Neural progenitor cell (in vitro differentiated cells): ENCODE results near the gene NDUFAF2. TPM values are rescaled to one million over a fixed set of nuclear protein-coding genes. Genes with fewer than 3 reads are reported as not detected.
"Not testable (repeated sequence)": the region's sequence is repeated elsewhere in the genome, so short reads cannot be mapped to it uniquely, and the experiment has no call there.

Source experiments
- DNase-seq: peaks from one replicate; pipeline ENCODE4 v3.0.0-alpha.2; 2016; ENCODE audit warnings: low spot score
- H2AFZ ChIP-seq: fragments of 200-600 bp; sonication (generic); replicated peaks from 2 replicates; pipeline ENCODE4 v1.6.1; 2016; ENCODE audit warnings: antibody characterized with exemption
- H3F3A ChIP-seq: fragments of 200-600 bp; sonication (generic); 2 replicates; pipeline ENCODE4 v1.6.1; 2016; ENCODE audit warnings: antibody characterized with exemption, low read depth
- H3K27ac ChIP-seq: fragments of 200-600 bp; sonication (generic); 2 replicates; pipeline ENCODE4 v1.5.1; 2016; ENCODE audit warnings: mild to moderate bottlenecking
- H3K27me3 ChIP-seq: fragments of 200-600 bp; sonication (generic); 2 replicates; pipeline ENCODE4 v1.6.1; 2016; ENCODE audit warnings: mild to moderate bottlenecking, moderate library complexity
- H3K36me3 ChIP-seq: fragments of 200-600 bp; sonication (generic); 2 replicates; pipeline ENCODE4 v1.5.1; 2016
- H3K4me1 ChIP-seq: fragments of 200-600 bp; sonication (generic); 2 replicates; pipeline ENCODE4 v1.6.1; 2016; ENCODE audit warnings: mixed run types
- H3K4me2 ChIP-seq: fragments of 200-600 bp; sonication (generic); 2 replicates; pipeline ENCODE4 v1.6.1; 2016
- H3K4me3 ChIP-seq: fragments of 200-600 bp; sonication (generic); 2 replicates; pipeline ENCODE4 v1.5.1; 2016
- H3K79me2 ChIP-seq: fragments of 200-600 bp; sonication (generic); 2 replicates; pipeline ENCODE4 v1.6.1; 2016; ENCODE audit warnings: low read depth
- H3K9ac ChIP-seq: fragments of 200-600 bp; sonication (generic); 2 replicates; pipeline ENCODE4 v1.6.1; 2016
- H3K9me3 ChIP-seq: fragments of 200-600 bp; sonication (generic); 2 replicates; pipeline ENCODE4 v1.5.1; 2016; ENCODE audit warnings: low read depth
- H4K20me1 ChIP-seq: fragments of 200-600 bp; sonication (generic); 2 replicates; pipeline ENCODE4 v1.6.1; 2016; ENCODE audit warnings: low read depth
- H3K27ac Mint-ChIP-seq: 3 replicates; pipeline ENCODE4 v1.8.0; 2021; ENCODE audit warnings: mixed read lengths
- H3K27me3 Mint-ChIP-seq: 2 replicates; pipeline ENCODE4 v1.8.0; 2022; ENCODE audit warnings: low read depth, mild to moderate bottlenecking, inconsistent platforms, moderate library complexity, mixed read lengths; ENCODE audit not compliant: insufficient read depth
- H3K36me3 Mint-ChIP-seq: 3 replicates; pipeline ENCODE4 v1.8.0; 2021; ENCODE audit warnings: mixed read lengths
- H3K4me1 Mint-ChIP-seq: 3 replicates; pipeline ENCODE4 v1.8.0; 2021; ENCODE audit warnings: mixed read lengths
- H3K4me3 Mint-ChIP-seq: 3 replicates; pipeline ENCODE4 v1.8.0; 2021; ENCODE audit warnings: mild to moderate bottlenecking, moderate library complexity, mixed read lengths
- H3K9me3 Mint-ChIP-seq: 3 replicates; pipeline ENCODE4 v1.8.0; 2020; ENCODE audit warnings: mixed read lengths
- CTCF ChIP-seq: fragments of 200-600 bp; sonication (generic); IDR thresholded peaks from 2 replicates; pipeline ENCODE4 v1.5.1; 2017; ENCODE audit warnings: antibody characterized with exemption, mild to moderate bottlenecking
- EZH2 ChIP-seq: fragments of 200-600 bp; sonication (generic); IDR thresholded peaks from 2 replicates; pipeline ENCODE4 v1.6.1; 2017; ENCODE audit warnings: antibody characterized with exemption, mild to moderate bottlenecking, moderate library complexity
- EZH2phosphoT487 ChIP-seq: fragments of 200-600 bp; sonication (generic); IDR thresholded peaks from 2 replicates; pipeline ENCODE4 v1.6.1; 2017; ENCODE audit warnings: antibody characterized with exemption
- total RNA-seq: library from RNA; depleted of rRNA; stranded (reverse); fragments of >200 nt; gene quantifications from 2 replicates; pipeline ENCODE4 v1.2.3, GENCODE V29; 2015; ENCODE audit warnings: low replicate concordance

The NDUFAF2 gene
- total RNA-seq, 1 donor from 2014 or later = 42.1 TPM

GRCh38 chr5:60977956-60978737, 33.1 kb downstream of the NDUFAF2 start:
- no peak for TF ChIP-seq CTCF
- no peak for TF ChIP-seq EZH2
- Histone ChIP-seq H3K4me2 (no peak overlapping the region), H3F3A (no peaks in the 10 kb centered on the region), H3K4me1 (peaks cover 3% of the 10 kb centered on the region), H2AFZ (no peak overlapping the region), H3K36me3 (no peaks in the 10 kb centered on the region), H3K79me2 (peaks cover 12% of the 10 kb centered on the region), H3K27ac (no peak overlapping the region), H3K27me3 (no peaks in the 10 kb centered on the region), H4K20me1 (no peaks in the 10 kb centered on the region), H3K9me3 (no peaks in the 10 kb centered on the region), H3K9ac (no peak overlapping the region), H3K4me3 (no peak overlapping the region)
- peak overlapping the region; percentile 53 for H3K27ac Mint-ChIP-seq
- peaks cover 14% of the 10 kb centered on the region for H3K9me3 Mint-ChIP-seq
- no peak for DNase-seq
- H3K36me3 Mint-ChIP-seq = peaks cover 3% of the 10 kb centered on the region
- peaks cover 2% of the 10 kb centered on the region for H3K27me3 Mint-ChIP-seq
- no peak overlapping the region for H3K4me3 Mint-ChIP-seq
- no peaks in the 10 kb centered on the region for H3K4me1 Mint-ChIP-seq

GRCh38 chr5:60978968-60979367, 34.0 kb downstream of the NDUFAF2 start:
- Histone ChIP-seq H3K4me1 (peaks cover 3% of the 10 kb centered on the region), H3K9me3 (no peaks in the 10 kb centered on the region), H3K27me3 (no peaks in the 10 kb centered on the region), H3K4me2 (no peak overlapping the region), H3K36me3 (no peaks in the 10 kb centered on the region), H2AFZ (no peak overlapping the region), H3F3A (no peaks in the 10 kb centered on the region), H3K79me2 (peaks cover 12% of the 10 kb centered on the region), H4K20me1 (no peaks in the 10 kb centered on the region), H3K4me3 (no peak overlapping the region), H3K27ac (no peak overlapping the region), H3K9ac (no peak overlapping the region)
- no peak overlapping the region for H3K4me3 Mint-ChIP-seq
- no peaks in the 10 kb centered on the region for H3K4me1 Mint-ChIP-seq
- H3K27ac Mint-ChIP-seq = no peak overlapping the region
- DNase-seq = peak; percentile 4
- peaks cover 2% of the 10 kb centered on the region for H3K27me3 Mint-ChIP-seq
- TF ChIP-seq EZH2phosphoT487 = no peak
- TF ChIP-seq EZH2 = no peak
- TF ChIP-seq CTCF = no peak
- peaks cover 15% of the 10 kb centered on the region for H3K9me3 Mint-ChIP-seq
- H3K36me3 Mint-ChIP-seq = peaks cover 3% of the 10 kb centered on the region

DNA sequence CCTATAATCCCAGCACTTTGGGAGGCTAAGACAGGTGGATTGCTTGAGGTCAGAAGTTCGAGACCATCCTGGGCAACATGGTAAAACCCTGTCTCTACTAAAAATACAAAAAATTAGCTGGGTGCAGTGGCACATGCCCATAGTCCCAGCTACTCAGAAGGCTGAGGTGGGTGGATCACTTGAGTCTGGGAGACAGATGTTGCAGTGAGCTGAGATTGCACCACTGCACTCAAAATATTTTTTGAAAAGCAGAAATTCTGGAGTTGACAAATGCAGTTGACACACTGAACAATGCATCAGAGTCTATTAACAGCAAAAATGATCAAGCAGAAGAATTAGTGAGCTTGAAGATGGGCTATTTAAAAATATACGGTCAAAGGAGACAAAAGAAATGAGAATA, 35.5 kb downstream of the NDUFAF2 start:
- no peaks in the 10 kb centered on the region for H3K9me3 ChIP-seq
- H3K79me2 ChIP-seq = peaks cover 1% of the 10 kb centered on the region
- peaks cover 2% of the 10 kb centered on the region for H3K27me3 Mint-ChIP-seq
- H2AFZ ChIP-seq = no peak overlapping the region
- H3K4me3 ChIP-seq = no peak overlapping the region
- H3K36me3 ChIP-seq = no peaks in the 10 kb centered on the region
- no peaks in the 10 kb centered on the region for H3K27me3 ChIP-seq
- peaks cover 3% of the 10 kb centered on the region for H3K36me3 Mint-ChIP-seq
- no peak overlapping the region for H3K4me3 Mint-ChIP-seq
- H3K4me1 Mint-ChIP-seq = no peaks in the 10 kb centered on the region
- H3K9me3 Mint-ChIP-seq = peaks cover 25% of the 10 kb centered on the region
- no peaks in the 10 kb centered on the region for H3F3A ChIP-seq
- H3K27ac ChIP-seq = no peak overlapping the region
- no peak overlapping the region for H3K4me2 ChIP-seq
- H3K9ac ChIP-seq = no peak overlapping the region
- H4K20me1 ChIP-seq = no peaks in the 10 kb centered on the region
- TF ChIP-seq CTCF (no peak), EZH2phosphoT487 (no peak), EZH2 (no peak)
- no peak overlapping the region for H3K27ac Mint-ChIP-seq
- H3K4me1 ChIP-seq = peaks cover 3% of the 10 kb centered on the region
- no peak for DNase-seq

GRCh38 chr5:60982127-60982526, 37.1 kb downstream of the NDUFAF2 start:
- not testable (repeated sequence) for H4K20me1 ChIP-seq, H2AFZ ChIP-seq, H3K9me3 ChIP-seq, H3K36me3 Mint-ChIP-seq, H3K9ac ChIP-seq, H3K27me3 Mint-ChIP-seq, H3K27ac ChIP-seq, H3K27me3 ChIP-seq, H3K4me3 ChIP-seq, H3K4me1 ChIP-seq, H3F3A ChIP-seq, DNase-seq, H3K27ac Mint-ChIP-seq, H3K4me3 Mint-ChIP-seq, H3K79me2 ChIP-seq, H3K4me2 ChIP-seq, H3K36me3 ChIP-seq, H3K4me1 Mint-ChIP-seq
- H3K9me3 Mint-ChIP-seq = peaks cover 36% of the 10 kb centered on the region
